Measurements from ENCODE around the gene MAP2.

- TF ChIP-seq CTCF (IDR thresholded peaks at IDR 0.05) (no peak), POLR2A (IDR thresholded peaks at IDR 0.05) (no peak)
Observed at GRCh38 chr2:209422191-209422754, 1.6 kb upstream of the MAP2 start.

All from heart left ventricle (tissue), 13 donors.